OCI-LY7 (cell line): Measurements from ENCODE around the gene ZCCHC8.

Experiments used
- CTCF ChIP-seq: fragments of 200-600 bp; sonication (generic); conservative IDR thresholded peaks from 2 replicates; pipeline ENCODE4 v1.5.1; 2014; ENCODE audit warnings: mild to moderate bottlenecking, antibody characterized with exemption, low read length, moderate library complexity, mixed read lengths
- EZH2phosphoT487 ChIP-seq: fragments of 200-600 bp; sonication (generic); IDR thresholded peaks from 2 replicates; pipeline ENCODE4 v1.6.1; 2018; ENCODE audit warnings: low read depth, borderline replicate concordance, mild to moderate bottlenecking, mixed run types, antibody characterized with exemption, low read length, moderate library complexity, mixed read lengths

GRCh38 chr12:122538496-122538895 lies 37.8 kb upstream of the ZCCHC8 start:
- TF ChIP-seq CTCF: no peak
- TF ChIP-seq EZH2phosphoT487: no peak
